Activated CD4-positive, alpha-beta T cell treated with anti-CD3 and anti-CD28 coated beads, Interleukin-2, Interleukin-4, amounts not matched to agents 100 ng/mL and 50 ng/mL, durations not matched to agents 16 hours and 8 hours (primary cell): ENCODE data around the gene TRIM36.

ENCODE experiments used
- DNase-seq: peaks from one replicate; pipeline ENCODE4 v3.0.0-alpha.2; 2020; ENCODE audit warnings: low spot score

Gene TRIM36

DNA sequence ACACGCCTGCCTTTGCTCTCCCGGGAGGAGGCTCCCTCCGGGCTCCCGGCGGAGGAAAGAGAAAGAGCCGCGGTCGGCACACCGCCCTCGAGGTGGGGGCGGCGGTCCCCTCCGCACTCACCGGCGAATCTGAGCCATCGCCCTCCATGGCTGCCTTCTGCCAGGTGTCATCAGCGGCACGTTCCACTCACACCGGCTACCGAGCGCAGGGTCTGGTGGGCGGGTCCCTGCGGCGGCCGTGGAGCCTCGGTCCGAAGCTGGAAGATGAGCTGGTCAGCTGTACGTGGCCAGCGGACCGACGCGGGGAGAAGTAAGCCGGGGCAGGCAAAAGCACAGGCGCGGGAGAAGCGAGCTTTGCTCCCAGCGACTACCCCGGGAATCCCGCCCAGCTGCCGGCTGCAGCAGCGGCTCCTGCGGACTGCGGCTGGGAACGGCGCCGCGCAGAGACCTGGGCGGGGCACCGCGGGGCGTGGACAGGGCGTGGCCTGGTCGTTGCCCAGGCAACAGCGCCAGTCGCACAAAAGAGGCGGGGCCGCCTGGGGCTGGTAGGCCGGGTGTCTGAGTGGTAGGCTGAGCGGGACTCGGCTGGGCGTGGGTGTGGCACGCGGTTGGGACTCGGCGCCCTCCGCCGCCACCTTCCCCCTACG, at the start of gene TRIM36:
TRIM36 (minus strand) TSS at position 422 of the 647 bp plus-strand sequence; CDS start at position 148, 274 bp downstream.
- peak; percentile 94 for DNase-seq

DNA sequence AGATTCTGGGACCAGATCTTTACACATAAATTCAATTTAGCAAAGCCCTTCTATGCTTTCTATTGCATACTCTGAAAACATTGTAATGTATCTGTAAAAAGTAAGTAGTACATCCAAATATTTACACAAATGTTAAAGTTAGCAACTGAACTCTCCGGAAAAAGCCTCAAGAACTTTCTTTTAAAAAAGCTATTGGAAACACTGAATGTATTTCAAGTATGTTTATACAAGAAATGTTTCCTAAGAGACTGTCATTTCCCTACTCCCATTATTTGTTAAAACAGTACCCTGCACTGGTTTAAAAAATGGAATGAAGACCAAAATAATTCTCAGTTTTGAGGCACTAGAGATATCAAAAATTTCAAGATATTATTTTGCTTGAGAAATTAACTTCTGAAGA, 44.8 kb upstream of the TRIM36 start:
- DNase-seq = no peak

GRCh38 chr5:115209279-115209678, 39.6 kb upstream of the TRIM36 start:
- DNase-seq = peak; percentile 90

DNA sequence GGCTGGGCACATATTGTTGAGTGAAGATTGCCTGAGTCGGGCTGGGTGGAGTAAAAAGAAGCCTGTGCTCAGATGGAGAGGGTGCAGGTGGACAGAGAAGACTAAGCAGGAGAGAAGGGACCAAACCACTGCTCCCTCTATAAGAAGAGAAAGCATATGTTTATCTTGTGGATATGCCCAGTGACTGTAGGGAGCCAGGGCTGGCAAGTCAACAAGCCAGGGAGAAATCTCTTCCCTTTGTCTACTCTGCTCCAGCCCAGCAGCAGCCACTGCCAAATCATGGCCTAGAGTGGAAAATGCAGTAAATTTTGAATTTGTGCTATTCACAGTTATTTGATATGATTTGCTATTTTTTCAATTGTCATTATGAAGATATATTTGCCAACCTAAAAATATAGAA, 33.2 kb upstream of the TRIM36 start:
- no peak for DNase-seq

GRCh38 chr5:115196161-115196560, 26.5 kb upstream of the TRIM36 start:
- no peak for DNase-seq

DNA sequence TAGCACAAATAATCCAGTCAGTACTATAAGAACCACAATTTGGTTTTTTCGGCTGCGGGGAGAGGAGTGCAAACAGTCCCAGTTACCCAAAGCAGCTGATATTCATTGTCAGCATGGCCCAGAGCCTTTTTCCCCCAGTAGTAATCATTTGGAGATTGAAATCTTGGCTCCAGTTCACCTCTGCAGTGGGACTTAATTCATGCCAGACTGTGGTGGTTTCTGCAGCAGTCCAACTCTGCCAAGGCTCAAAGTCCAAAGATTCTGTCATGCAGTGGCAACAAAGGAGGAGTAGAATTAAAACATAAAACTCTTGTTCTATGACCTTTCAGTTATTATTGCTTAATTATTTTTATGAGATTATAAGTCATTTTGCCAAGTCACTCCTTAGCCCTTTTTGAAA, 25.0 kb upstream of the TRIM36 start:
- DNase-seq = no peak

GRCh38 chr5:115193295-115193694, 23.6 kb upstream of the TRIM36 start:
- DNase-seq = no peak

DNA sequence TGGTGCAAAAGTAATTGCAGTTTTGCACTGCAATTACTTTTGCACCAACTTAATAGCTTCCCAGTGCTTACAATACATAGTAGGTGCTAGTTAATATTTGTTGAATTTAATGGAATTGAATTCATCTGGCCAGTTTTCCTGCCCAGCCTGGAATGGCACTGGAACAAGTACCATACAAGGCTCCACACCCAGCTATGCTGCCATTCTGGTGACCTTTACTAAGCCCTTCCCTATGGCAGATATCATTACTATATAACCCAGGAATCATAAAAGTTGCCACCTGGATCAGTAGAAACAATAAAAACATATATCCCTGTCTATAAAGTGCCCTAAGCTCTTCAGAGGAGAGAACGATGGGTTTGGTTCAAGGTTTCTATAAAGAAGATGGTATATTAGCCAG, 22.4 kb upstream of the TRIM36 start:
- no peak for DNase-seq

DNA sequence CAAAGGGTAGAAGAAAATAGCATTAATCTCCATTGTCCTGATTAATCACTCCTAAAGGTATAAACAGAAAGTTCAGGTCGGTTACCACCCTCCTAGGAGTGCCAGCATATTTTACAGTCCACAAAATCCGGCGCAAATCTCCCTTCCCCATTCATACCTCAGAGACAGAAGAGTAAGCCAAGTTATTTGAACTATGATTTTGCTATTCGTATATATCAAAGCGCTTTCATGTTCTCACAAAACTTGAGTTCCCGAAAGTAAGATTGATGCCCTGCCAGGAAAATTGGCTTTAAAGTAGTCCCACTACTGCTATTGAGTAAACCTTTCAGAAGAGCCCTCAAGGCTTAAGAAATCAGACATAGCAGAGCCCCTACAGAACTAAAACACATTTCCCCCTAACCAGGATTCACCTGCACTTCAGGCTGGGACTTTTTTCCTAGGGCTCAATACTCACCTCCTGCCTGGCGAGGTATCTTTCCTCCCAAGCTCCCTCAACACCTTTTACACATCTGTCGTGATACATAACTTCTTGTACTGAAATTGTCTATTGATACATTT, 21.8 kb upstream of the TRIM36 start:
- no peak for DNase-seq

DNA sequence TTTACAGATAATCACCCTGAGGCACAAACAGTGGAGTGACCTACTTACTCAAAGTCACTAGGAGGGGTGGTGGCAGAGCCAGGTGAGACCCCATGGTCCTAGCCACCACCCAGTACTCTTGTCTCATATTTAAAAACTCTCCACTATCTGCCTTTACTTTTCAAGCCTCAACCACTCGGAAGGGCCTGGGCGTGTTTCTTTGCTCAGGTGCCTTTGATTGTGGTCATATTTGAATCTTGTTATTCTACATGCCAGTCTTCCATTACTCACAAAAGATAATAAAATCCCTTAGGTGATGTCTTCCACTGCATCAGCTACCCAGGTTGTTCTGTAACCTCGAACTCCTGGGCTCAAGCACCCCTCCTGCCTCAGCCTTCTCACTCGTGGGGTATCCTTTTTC, 20.7 kb upstream of the TRIM36 start:
- no peak for DNase-seq

GRCh38 chr5:115189866-115190265, 20.2 kb upstream of the TRIM36 start:
- DNase-seq = no peak

GRCh38 chr5:115186794-115187193, 17.1 kb upstream of the TRIM36 start:
- no peak for DNase-seq

- DNase-seq = no peak
Measured at GRCh38 chr5:115184770-115185169, 15.1 kb upstream of the TRIM36 start.

GRCh38 chr5:115181757-115182156, 12.0 kb upstream of the TRIM36 start:
- no peak for DNase-seq

GRCh38 chr5:115180165-115180709, 10.5 kb upstream of the TRIM36 start:
- no peak for DNase-seq

- DNase-seq = no peak
Measured at GRCh38 chr5:115179394-115180164, 9.9 kb upstream of the TRIM36 start.

- no peak for DNase-seq
Measured at GRCh38 chr5:115179030-115179393, 9.3 kb upstream of the TRIM36 start.

DNA sequence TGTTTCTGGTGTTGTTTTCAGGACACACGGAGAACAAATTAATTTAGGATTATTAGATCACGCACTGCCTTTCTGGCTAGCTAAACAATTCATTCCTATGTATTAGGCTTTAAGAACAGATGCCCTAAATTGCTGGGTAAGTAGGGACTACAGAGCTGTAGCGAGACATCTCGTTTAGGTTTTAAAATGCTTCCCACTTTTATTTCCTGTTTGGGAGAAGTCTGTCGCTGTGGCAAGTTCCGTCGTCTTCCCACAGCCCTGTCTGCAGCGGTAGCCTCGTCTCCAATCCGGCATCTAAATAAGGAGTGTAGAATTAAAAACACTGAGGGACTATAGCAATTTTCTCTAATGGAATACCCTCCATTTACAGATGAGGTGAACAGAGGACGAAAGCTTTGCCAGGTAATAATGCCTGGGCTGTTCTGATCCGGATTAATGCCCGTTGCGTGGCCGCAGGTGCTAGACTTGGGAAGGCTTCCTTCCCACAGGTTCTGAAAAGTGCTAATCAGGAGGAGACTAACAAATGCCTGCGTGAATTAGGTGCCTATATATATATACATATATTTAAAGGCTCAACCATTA, 1.3 kb upstream of the TRIM36 start:
- no peak for DNase-seq

- DNase-seq = peak; percentile 12
Measured at GRCh38 chr5:115170134-115170928, 623 bp upstream of the TRIM36 start.

DNA sequence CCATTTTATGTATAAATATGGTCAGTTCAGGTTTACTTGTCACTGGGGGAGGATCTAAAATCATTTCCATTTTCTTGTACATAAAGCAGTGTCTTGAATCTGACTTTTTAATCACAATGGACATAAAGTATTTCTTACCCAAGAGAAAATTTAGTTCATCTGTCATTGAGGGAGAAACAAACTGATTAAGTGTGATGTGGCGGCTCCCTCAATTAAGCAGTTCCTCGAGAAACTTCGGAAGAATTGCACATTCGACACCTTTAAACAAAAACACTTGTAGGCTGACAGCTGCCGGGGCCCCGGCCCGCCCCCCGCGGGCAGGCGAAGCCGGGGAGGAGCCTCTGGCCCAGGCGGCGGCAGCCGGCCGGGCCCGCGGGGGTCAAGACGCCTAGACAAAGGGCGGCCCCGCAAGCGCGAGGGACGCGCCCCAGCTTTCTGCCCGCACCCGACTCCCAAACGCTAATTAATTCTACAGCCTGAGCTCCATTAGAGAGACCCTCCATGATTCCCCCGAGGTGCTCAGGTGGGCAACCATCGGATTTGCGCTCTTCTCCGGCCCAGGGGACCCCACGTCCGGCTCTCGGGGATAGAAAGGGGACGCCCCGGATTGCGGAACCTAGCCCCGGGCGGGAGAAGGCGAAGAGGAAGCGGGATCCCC, 750 bp downstream of the TRIM36 start:
- DNase-seq = no peak

DNA sequence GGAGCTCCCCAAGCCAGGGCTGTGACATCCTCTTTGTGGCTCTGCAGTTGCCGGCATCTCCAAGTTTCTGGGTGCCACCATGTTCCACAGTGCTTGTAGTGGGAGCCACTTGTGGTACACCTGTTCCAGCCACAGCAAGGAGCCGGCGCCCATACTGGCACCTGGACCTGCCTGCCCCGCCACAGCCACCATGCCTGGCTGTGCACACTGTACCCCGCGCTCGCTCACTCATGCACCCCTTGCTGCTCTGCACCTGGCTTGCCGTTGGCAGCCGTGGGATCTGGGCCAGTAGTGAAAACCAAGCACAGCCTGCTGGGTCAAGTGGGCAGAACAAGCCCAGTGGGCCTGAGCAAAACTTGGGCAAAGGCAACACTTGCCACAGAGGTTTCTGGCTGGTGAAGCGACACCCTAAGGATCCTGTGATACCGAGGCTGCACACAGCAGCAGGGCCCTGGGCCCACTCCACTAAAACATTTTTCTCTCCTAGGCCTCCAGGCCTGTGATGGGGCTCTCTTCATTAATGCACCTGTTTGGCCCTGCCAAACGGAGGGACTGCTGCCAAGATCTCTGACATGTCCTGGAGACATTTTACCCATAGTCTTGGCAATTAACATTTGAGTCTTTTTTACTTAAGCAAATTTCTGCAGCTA, 2.8 kb downstream of the TRIM36 start:
- no peak for DNase-seq
